GM12892 (cell line): ENCODE results near the gene RIN1.
A peak's percentile ranks its signal among the peaks of the same experiment; 100 is the strongest.
"Not testable (repeated sequence)": the region's sequence is repeated elsewhere in the genome, so short reads cannot be mapped to it uniquely, and the experiment has no call there.

Experiments used
- DNase-seq: peaks from one replicate; pipeline ENCODE4 v3.0.0; 2011; ENCODE audit not compliant: insufficient read length
- FAIRE-seq: peaks from 2 replicates; lab custom pipeline; 2011; peaks lifted over from hg19 to GRCh38; lab: Jason Lieb, UNC
- POLR2A ChIP-seq: IDR thresholded peaks from 2 replicates; pipeline ENCODE4 v1.6.1; 2011; ENCODE audit warnings: low read depth, low read length, control low read depth
- POLR2AphosphoS5 ChIP-seq: IDR thresholded peaks from 2 replicates; pipeline ENCODE4 v1.6.1; 2011; ENCODE audit warnings: low read depth, low read length, control low read depth
- TAF1 ChIP-seq: IDR thresholded peaks from 2 replicates; pipeline ENCODE4 v1.6.1; 2011; ENCODE audit warnings: low read depth, mild to moderate bottlenecking, control low read depth, low read length, borderline replicate concordance

Gene RIN1

DNA sequence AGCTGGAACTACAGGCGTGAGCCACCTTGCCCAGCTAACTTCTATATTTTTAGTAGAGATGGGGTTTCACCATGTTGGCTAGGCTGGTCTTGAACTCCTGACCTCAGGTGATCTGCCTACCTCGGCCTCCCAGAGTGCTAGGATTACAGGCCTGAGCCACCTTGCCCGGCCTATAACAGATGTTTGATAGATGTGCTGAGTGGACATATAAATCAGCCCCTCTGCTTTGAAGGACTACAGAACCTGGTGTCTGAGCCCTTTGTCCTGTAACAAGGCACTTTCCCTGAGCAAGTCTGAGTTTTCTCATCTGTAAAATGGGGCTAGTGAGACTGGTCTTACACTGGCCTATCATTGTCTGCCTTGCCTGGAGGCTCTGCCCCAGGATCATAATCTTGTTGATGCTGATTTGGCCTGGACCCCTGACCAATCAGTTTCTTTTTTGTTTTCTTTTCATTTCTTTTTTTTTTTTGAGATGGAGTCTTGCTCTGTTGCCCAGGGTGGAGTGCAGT lies 7.0 kb downstream of the RIN1 start:
- DNase-seq (no peak), FAIRE-seq (no peak)
- TF ChIP-seq TAF1 (no peak), POLR2AphosphoS5 (no peak), POLR2A (no peak)

- no peak for TF ChIP-seq POLR2AphosphoS5
- TF ChIP-seq POLR2A, result no peak
- no peak for TF ChIP-seq TAF1
- peak; percentile 88 for DNase-seq
- FAIRE-seq, result peak; percentile 100
Observed at GRCh38 chr11:66328302-66329144, 7.7 kb downstream of the RIN1 start.

- TF ChIP-seq POLR2A, result no peak
- TF ChIP-seq TAF1, result no peak
- no peak for DNase-seq
- FAIRE-seq, result no peak
Observed at GRCh38 chr11:66328031-66328301, 8.3 kb downstream of the RIN1 start.

DNA sequence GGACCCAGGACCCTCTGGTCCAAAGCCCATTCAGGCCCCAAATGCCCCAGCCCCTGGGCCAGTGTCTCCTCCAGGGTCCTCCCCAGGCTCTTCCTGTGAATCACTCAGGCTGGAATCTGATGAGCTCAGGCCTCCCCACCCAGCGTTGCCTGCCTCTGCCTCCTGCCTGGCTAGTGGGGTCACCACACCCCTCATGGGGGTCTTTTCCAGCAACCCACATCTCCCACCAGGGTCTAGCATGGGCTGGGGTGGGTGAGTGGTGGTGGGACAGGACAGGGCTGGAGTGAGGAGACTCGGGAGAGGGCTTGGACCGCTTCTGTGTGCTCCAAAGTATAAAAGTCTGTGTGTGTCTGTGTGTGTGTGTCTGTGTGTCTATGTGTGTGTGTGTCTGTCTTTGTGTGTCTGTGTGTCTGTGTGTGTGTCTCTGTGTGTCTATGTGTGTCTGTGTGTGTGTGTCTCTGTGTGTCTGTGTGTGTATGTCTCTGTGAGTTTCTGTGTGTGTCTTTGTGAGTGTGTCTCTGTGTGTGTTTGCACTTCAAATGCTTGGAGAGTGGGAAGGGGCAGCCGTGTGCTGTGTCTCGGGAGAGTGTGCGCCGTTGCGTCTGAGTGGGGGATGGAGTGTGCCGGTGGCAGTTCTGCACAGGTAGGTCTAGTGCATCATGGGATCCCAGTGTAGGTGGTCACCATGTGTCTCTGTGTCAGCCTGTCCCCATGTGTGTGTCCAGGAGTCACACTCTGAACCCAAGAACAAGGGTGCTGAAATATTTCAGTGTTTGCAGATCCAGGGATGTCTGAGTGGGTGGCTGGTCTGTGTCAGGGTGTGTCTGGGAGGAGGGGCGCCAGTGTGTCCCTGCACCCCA lies 8.8 kb downstream of the RIN1 start:
- TF ChIP-seq POLR2A, result no peak
- TF ChIP-seq POLR2AphosphoS5, result no peak
- TF ChIP-seq TAF1, result no peak
- no peak for DNase-seq
- no peak for FAIRE-seq

GRCh38 chr11:66326261-66327111 lies 9.7 kb downstream of the RIN1 start:
- TF ChIP-seq TAF1 (no peak), POLR2AphosphoS5 (no peak), POLR2A (no peak)
- FAIRE-seq, result no peak
- DNase-seq, result no peak

- no peak for TF ChIP-seq TAF1
- TF ChIP-seq POLR2AphosphoS5, result no peak
- no peak for TF ChIP-seq POLR2A
- no peak for DNase-seq
- FAIRE-seq, result no peak
Observed at GRCh38 chr11:66325263-66325671, 11.0 kb downstream of the RIN1 start.

GRCh38 chr11:66324664-66325063 lies 11.6 kb downstream of the RIN1 start:
- no peak for FAIRE-seq
- no peak for TF ChIP-seq TAF1
- TF ChIP-seq POLR2A, result no peak
- TF ChIP-seq POLR2AphosphoS5, result no peak
- no peak for DNase-seq

GRCh38 chr11:66323684-66324083 lies 12.6 kb downstream of the RIN1 start:
- no peak for FAIRE-seq

GRCh38 chr11:66322732-66323427 lies 13.4 kb downstream of the RIN1 start:
- FAIRE-seq, result no peak
- no peak for DNase-seq
- TF ChIP-seq TAF1 (no peak), POLR2A (no peak), POLR2AphosphoS5 (no peak)

More at GRCh38 chr11:66323684-66324083, 12.6 kb downstream of the RIN1 start:
- DNase-seq, result no peak
- TF ChIP-seq TAF1, result no peak
- TF ChIP-seq POLR2AphosphoS5, result no peak
- TF ChIP-seq POLR2A, result no peak

- DNase-seq, result no peak
- TF ChIP-seq TAF1, result no peak
- no peak for TF ChIP-seq POLR2A
- no peak for TF ChIP-seq POLR2AphosphoS5
- no peak for FAIRE-seq
Observed at GRCh38 chr11:66321606-66322005, 14.6 kb downstream of the RIN1 start.

- not testable (repeated sequence) for FAIRE-seq
Observed at GRCh38 chr11:66320748-66321147, 15.5 kb downstream of the RIN1 start.

DNA sequence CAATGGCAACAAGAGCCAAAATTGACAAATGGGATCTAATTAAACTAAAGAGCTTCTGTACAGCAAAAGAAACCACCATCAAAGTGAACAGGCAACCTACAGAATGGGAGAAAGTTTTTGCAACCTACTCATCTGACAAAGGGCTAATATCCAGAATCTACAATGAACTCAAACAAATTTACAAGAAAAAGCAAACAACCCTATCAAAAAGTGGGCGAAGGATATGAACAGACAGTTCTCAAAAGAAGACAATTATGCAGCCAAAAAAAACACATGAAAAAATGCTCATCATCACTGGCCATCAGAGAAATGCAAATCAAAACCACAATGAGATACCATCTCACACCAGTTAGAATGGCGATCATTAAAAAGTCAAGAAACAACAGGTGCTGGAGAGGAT lies 15.9 kb downstream of the RIN1 start:
- FAIRE-seq, DNase-seq: not testable (repeated sequence)

More at GRCh38 chr11:66320748-66321147, 15.5 kb downstream of the RIN1 start:
- not testable (repeated sequence) for DNase-seq
